Mesenchymal stem cell (in vitro differentiated cells and primary cell): ENCODE data around the gene LSMEM2. TPM values are rescaled to one million over a fixed set of nuclear protein-coding genes. Genes with fewer than 3 reads are reported as not detected.
A peak's percentile ranks its signal among the peaks of the same experiment; 100 is the strongest.

Experiments used
- DNase-seq: peaks from one replicate; pipeline ENCODE4 v3.0.0-alpha.2; 2013
- H2AFZ ChIP-seq: one replicate; pipeline ENCODE4 v1.6.1; 2013; ENCODE audit warnings: low read depth, mild to moderate bottlenecking, control low read depth, inconsistent platforms, low read length, moderate library complexity
- H2AK5ac ChIP-seq: 2 replicates; pipeline ENCODE4 v1.6.1; 2013; ENCODE audit warnings: low read length, moderate library complexity, mild to moderate bottlenecking, inconsistent platforms; ENCODE audit not compliant: severe bottlenecking
- H2BK120ac ChIP-seq: one replicate; pipeline ENCODE4 v1.6.1; 2013; ENCODE audit warnings: low read depth, mild to moderate bottlenecking, inconsistent platforms, low read length, moderate library complexity
- H2BK12ac ChIP-seq, 2 experiments: one replicate each; pipeline ENCODE4 v1.6.1; 2013; ENCODE audit warnings: inconsistent platforms in 2 of 2, low read length in 2 of 2, mild to moderate bottlenecking in 2 of 2, moderate library complexity in 2 of 2, control low read depth in 1 of 2
- H2BK15ac ChIP-seq: one replicate; pipeline ENCODE4 v1.6.1; 2013; ENCODE audit warnings: mild to moderate bottlenecking, low read depth, inconsistent platforms; ENCODE audit not compliant: poor library complexity, severe bottlenecking
- H2BK5ac ChIP-seq: 2 replicates; pipeline ENCODE4 v1.6.1; 2013; ENCODE audit warnings: low read depth, mild to moderate bottlenecking, low read length, control low read depth, inconsistent platforms; ENCODE audit not compliant: poor library complexity, severe bottlenecking
- H3K14ac ChIP-seq, 2 experiments: one replicate each; pipeline ENCODE4 v1.6.1; 2013; ENCODE audit warnings: inconsistent platforms in 2 of 2, low read length in 2 of 2, control low read depth in 1 of 2, mild to moderate bottlenecking in 1 of 2, moderate library complexity in 1 of 2
- H3K18ac ChIP-seq, 2 experiments: one replicate each; pipeline ENCODE4 v1.6.1; 2013; ENCODE audit warnings: inconsistent platforms in 2 of 2, low read length in 2 of 2, control low read depth in 1 of 2, low read depth in 1 of 2, mild to moderate bottlenecking in 1 of 2
- H3K23ac ChIP-seq, 2 experiments: one replicate each; pipeline ENCODE4 v1.6.1; 2013; ENCODE audit warnings: inconsistent platforms in 2 of 2, low read length in 2 of 2, mild to moderate bottlenecking in 2 of 2, moderate library complexity in 2 of 2, control low read depth in 1 of 2
- H3K27ac ChIP-seq: 2 replicates; pipeline ENCODE4 v1.5.1; 2013; ENCODE audit warnings: mild to moderate bottlenecking, moderate library complexity, low read length, control low read depth, inconsistent platforms; ENCODE audit not compliant: poor library complexity, severe bottlenecking
- H3K27me3 ChIP-seq, 2 experiments: 2 replicates each; pipeline versions ENCODE4 v1.6.1 to v1.7.0; 2013; ENCODE audit warnings: low read length in 2 of 2, mild to moderate bottlenecking in 2 of 2, moderate library complexity in 2 of 2, control low read depth in 1 of 2, inconsistent platforms in 1 of 2; ENCODE audit not compliant: control insufficient read depth in 1 of 2, insufficient read depth in 1 of 2
- H3K36me3 ChIP-seq, 2 experiments: 2 replicates each; pipeline versions ENCODE4 v1.6.1 to v1.7.0; 2013; ENCODE audit warnings: low read length in 2 of 2, control low read depth in 1 of 2, inconsistent platforms in 1 of 2, low read depth in 1 of 2, mild to moderate bottlenecking in 1 of 2; ENCODE audit not compliant: insufficient read depth in 2 of 2, control insufficient read depth in 1 of 2
- H3K4ac ChIP-seq, 2 experiments: one replicate each; pipeline ENCODE4 v1.6.1; 2013; ENCODE audit warnings: inconsistent platforms in 2 of 2, low read length in 2 of 2, mild to moderate bottlenecking in 2 of 2, moderate library complexity in 2 of 2, control low read depth in 1 of 2, low read depth in 1 of 2
- H3K4me1 ChIP-seq: 2 replicates; pipeline ENCODE4 v1.6.1; 2013; ENCODE audit warnings: low read depth, low read length, control low read depth; ENCODE audit not compliant: control insufficient read depth, insufficient read depth
- H3K4me2 ChIP-seq: 2 replicates; pipeline ENCODE4 v1.6.1; 2013; ENCODE audit warnings: low read length, mild to moderate bottlenecking, inconsistent platforms; ENCODE audit not compliant: poor library complexity, severe bottlenecking
- H3K4me3 ChIP-seq, 2 experiments: 2 replicates each; pipeline versions ENCODE4 v1.5.1 to v1.7.0; 2013; ENCODE audit warnings: low read length in 2 of 2, mild to moderate bottlenecking in 2 of 2, control low read depth in 1 of 2, low read depth in 1 of 2; ENCODE audit not compliant: insufficient read depth in 1 of 2
- H3K79me1 ChIP-seq: replicated peaks from 2 replicates; pipeline ENCODE4 v1.6.1; 2013; ENCODE audit warnings: mild to moderate bottlenecking, control low read depth, low read length, inconsistent platforms; ENCODE audit not compliant: poor library complexity, severe bottlenecking
- H3K9ac ChIP-seq: 2 replicates; pipeline ENCODE4 v1.7.0; 2013; ENCODE audit warnings: mild to moderate bottlenecking, low read length, moderate library complexity
- H3K9me3 ChIP-seq: 2 replicates; pipeline ENCODE4 v1.7.0; 2013; ENCODE audit warnings: mild to moderate bottlenecking, low read length; ENCODE audit not compliant: control insufficient read depth
- H4K8ac ChIP-seq: one replicate; pipeline ENCODE4 v1.6.1; 2013; ENCODE audit warnings: inconsistent platforms, mild to moderate bottlenecking, low read length, moderate library complexity
- H4K91ac ChIP-seq: one replicate; pipeline ENCODE4 v1.6.1; 2013; ENCODE audit warnings: mild to moderate bottlenecking, low read length, inconsistent platforms
- whole genome bisulfite sequencing: methylation state at CpG from one replicate; pipeline ENCODE4 v1.1.7; 2013; ENCODE audit warnings: mixed read lengths; 5-methylcytosine and 5-hydroxymethylcytosine counted together
- polyA plus RNA-seq, 2 experiments: library from polyadenylated mRNA; stranded (reverse); fragments of 200-250 nt; gene quantifications; one replicate each; pipeline ENCODE4 v1.2.3, GENCODE V29; 2013

Gene LSMEM2
- polyA plus RNA-seq (2013, experiment 1 of 2), result not detected
- polyA plus RNA-seq (2013, experiment 2 of 2), result not detected

- Histone ChIP-seq H4K8ac (no peak within 1 kb of the TSS), H2BK120ac (no peak within 1 kb of the TSS), H2AK5ac (no peak within 1 kb of the TSS), H3K27me3 (peaks cover 14 to 29% of the 10 kb centered on the region in 2 experiments), H3K18ac (no peak within 1 kb of the TSS), H3K79me1 (no peaks in the 10 kb centered on the region), H3K36me3 (peaks cover 0 to 5% of the 10 kb centered on the region in 2 experiments), H3K27ac (no peak within 1 kb of the TSS), H3K9ac (no peak within 1 kb of the TSS), H2BK5ac (no peak within 1 kb of the TSS), H3K14ac (no peak within 1 kb of the TSS), H3K4me1 (peaks cover 14% of the 10 kb centered on the region), H3K4me2 (no peak within 1 kb of the TSS), H3K9me3 (no peaks in the 10 kb centered on the region), H4K91ac (no peak within 1 kb of the TSS), H3K4ac (no peak within 1 kb of the TSS), H2BK12ac (no peak within 1 kb of the TSS), H3K23ac (no peak within 1 kb of the TSS), H2BK15ac (no peak within 1 kb of the TSS), H2AFZ (no peak within 1 kb of the TSS), H3K4me3 (no peak within 1 kb of the TSS)
- WGBS, result 56% methylated on average over 2 of the region's 2 CpGs
- no peak for DNase-seq
Measured at GRCh38 chr3:50278880-50279224, at the start of gene LSMEM2. Gene LSMEM2, plus strand, starts transcription at chr3:50279087. Its CDS starts 27 bp downstream, at chr3:50279114.

GRCh38 chr3:50229490-50229889 lies 49.4 kb upstream of the LSMEM2 start:
- Histone ChIP-seq H3K4me2 (no peak overlapping the region), H2BK5ac (no peak overlapping the region), H4K8ac (no peak overlapping the region), H3K9ac (no peak overlapping the region), H3K4me3 (no peak overlapping the region), H2BK120ac (no peak overlapping the region), H2AFZ (no peak overlapping the region), H3K18ac (no peak overlapping the region), H3K27me3 (peaks cover 3 to 5% of the 10 kb centered on the region in 2 experiments), H3K36me3 (no peaks in the 10 kb centered on the region), H2BK12ac (no peak overlapping the region), H2BK15ac (no peak overlapping the region), H3K27ac (no peak overlapping the region), H4K91ac (no peak overlapping the region), H3K79me1 (peaks cover 3% of the 10 kb centered on the region), H3K23ac (no peak overlapping the region), H3K4me1 (peaks cover 15% of the 10 kb centered on the region), H3K14ac (no peak overlapping the region), H3K9me3 (no peaks in the 10 kb centered on the region), H3K4ac (no peak overlapping the region), H2AK5ac (peak overlapping the region; percentile 14)
- no peak for DNase-seq
- WGBS, result 96% methylated on average over 3 of the region's 3 CpGs

- peaks cover 21% of the 10 kb centered on the region for H3K4me1 ChIP-seq
- H4K91ac ChIP-seq, result no peak overlapping the region
- WGBS, result 93% methylated on average over 8 of the region's 8 CpGs
- no peak overlapping the region for H3K4me2 ChIP-seq
- H2BK120ac ChIP-seq, result no peak overlapping the region
- no peaks in the 10 kb centered on the region for H3K27me3 ChIP-seq
- no peak overlapping the region for H2BK5ac ChIP-seq
- H3K79me1 ChIP-seq, result peaks cover 8% of the 10 kb centered on the region
- no peak overlapping the region for H3K9ac ChIP-seq
- no peaks in the 10 kb centered on the region for H3K36me3 ChIP-seq
- H3K9me3 ChIP-seq, result no peaks in the 10 kb centered on the region
- H2BK12ac ChIP-seq, result peak overlapping the region in 1 of 2 experiments; percentile 6
- no peak overlapping the region for H2AFZ ChIP-seq
- H3K27ac ChIP-seq, result no peak overlapping the region
- no peak overlapping the region for H3K18ac ChIP-seq
- no peak overlapping the region for H3K4ac ChIP-seq
- no peak for DNase-seq
- no peak overlapping the region for H2BK15ac ChIP-seq
- H2AK5ac ChIP-seq, result no peak overlapping the region
- H4K8ac ChIP-seq, result no peak overlapping the region
- no peak overlapping the region for H3K23ac ChIP-seq
- no peak overlapping the region for H3K4me3 ChIP-seq
- no peak overlapping the region for H3K14ac ChIP-seq
Measured at GRCh38 chr3:50230104-50230793, 48.6 kb upstream of the LSMEM2 start.

- Histone ChIP-seq H3K14ac (no peak overlapping the region), H3K4me3 (no peak overlapping the region), H3K27ac (no peak overlapping the region), H3K9ac (no peak overlapping the region), H2BK12ac (no peak overlapping the region), H3K4me2 (no peak overlapping the region), H3K9me3 (no peaks in the 10 kb centered on the region), H3K18ac (no peak overlapping the region), H4K91ac (no peak overlapping the region), H2AK5ac (no peak overlapping the region), H2BK5ac (no peak overlapping the region), H3K4me1 (peaks cover 21% of the 10 kb centered on the region), H3K23ac (no peak overlapping the region), H4K8ac (no peak overlapping the region), H2BK120ac (no peak overlapping the region), H3K27me3 (no peaks in the 10 kb centered on the region), H2AFZ (no peak overlapping the region), H3K79me1 (peaks cover 8% of the 10 kb centered on the region), H3K36me3 (no peaks in the 10 kb centered on the region), H3K4ac (no peak overlapping the region), H2BK15ac (no peak overlapping the region)
- WGBS, result 91% methylated on average over 4 of the region's 4 CpGs
- DNase-seq, result no peak
Measured at GRCh38 chr3:50230794-50231125, 48.1 kb upstream of the LSMEM2 start.
